HT-29 (cell line): ENCODE results near the gene ICAM4. TPM values are rescaled to one million over a fixed set of nuclear protein-coding genes. Genes with fewer than 3 reads are reported as not detected.

Source experiments
- small RNA-seq: library from RNA; depleted of rRNA; stranded (forward); fragments of <200 nt; gene quantifications from one replicate; pipeline ENCODE3, GENCODE V24; 2014
- total RNA-seq: library from RNA; depleted of rRNA; stranded (reverse); fragments of >200 nt; shearing (Covaris generic); gene quantifications from 2 replicates; pipeline ENCODE4 v1.2.3, GENCODE V29; 2014; rRNA removed

Gene ICAM4
- total RNA-seq, 1 experiment from 2014 or later: 0.69 TPM

Small RNAs within 50 kb of the gene (small RNA-seq; reads per million reads assigned to genes)
- gene AC011511.1 (not detected), gene AC011511.4 (not detected)

Other genes starting within 250 kb of the ICAM4 start
- gene SHFL, start 200.6 kb upstream of the ICAM4 start, total RNA-seq: 12.9 and 16.9 TPM in 2 replicates
- gene ANGPTL6, start 184.3 kb upstream of the ICAM4 start, total RNA-seq: 0.34 and 1.6 TPM in 2 replicates
- gene PPAN, start 180.6 kb upstream of the ICAM4 start, total RNA-seq: 90.3 and 97.0 TPM in 2 replicates
- 5.5 and 11.1 TPM in 2 replicates for gene P2RY11, start 175.3 kb upstream of the ICAM4 start, total RNA-seq
- gene EIF3G, start 167.1 kb upstream of the ICAM4 start, total RNA-seq: 288 and 299 TPM in 2 replicates
- 105 and 136 TPM in 2 replicates for gene DNMT1, start 92.0 kb upstream of the ICAM4 start, total RNA-seq
- gene S1PR2, start 55.6 kb upstream of the ICAM4 start, total RNA-seq: 0.91 and 1.4 TPM in 2 replicates
- 201 and 220 TPM in 2 replicates for gene MRPL4, start 34.7 kb upstream of the ICAM4 start, total RNA-seq
- 4.6 and 4.8 TPM in 2 replicates for gene ICAM1, start 15.8 kb upstream of the ICAM4 start, total RNA-seq
- gene ICAM5, start 3.0 kb downstream of the ICAM4 start, total RNA-seq: 0.34 and 0.56 TPM in 2 replicates
- gene ZGLP1, start 22.9 kb downstream of the ICAM4 start, total RNA-seq: 0.16 and 0.51 TPM in 2 replicates
- 50.2 and 50.9 TPM in 2 replicates for gene FDX2, start 29.1 kb downstream of the ICAM4 start, total RNA-seq
- 35.5 and 45.3 TPM in 2 replicates for gene RAVER1, start 46.6 kb downstream of the ICAM4 start, total RNA-seq
- 11.0 and 18.2 TPM in 2 replicates for gene ICAM3, start 52.7 kb downstream of the ICAM4 start, total RNA-seq
- 81.1 and 107 TPM in 2 replicates for gene TYK2, start 93.6 kb downstream of the ICAM4 start, total RNA-seq
- 239 and 271 TPM in 2 replicates for gene CDC37, start 116.6 kb downstream of the ICAM4 start, total RNA-seq
- 0.16 and 0.36 TPM in 2 replicates for gene PDE4A, start 133.6 kb downstream of the ICAM4 start, total RNA-seq
- gene KEAP1, start 216.4 kb downstream of the ICAM4 start, total RNA-seq: 99.5 and 114 TPM in 2 replicates
- not detected in 2 replicates for gene S1PR5, start 230.5 kb downstream of the ICAM4 start, total RNA-seq